RWPE2 (cell line): ENCODE data around the gene CREB3L2.
A peak's percentile ranks its signal among the peaks of the same experiment; 100 is the strongest.
"Not testable (repeated sequence)": the region's sequence is repeated elsewhere in the genome, so short reads cannot be mapped to it uniquely, and the experiment has no call there.

ENCODE experiments used
- ATAC-seq: fragments of 200-7000 bp; cut with Tn5 transposase; 3 replicates; pipeline ENCODE4 v1.9.1; 2021; ENCODE audit warnings: low read depth
- DNase-seq: peaks from one replicate; pipeline ENCODE4 v3.0.0-alpha.2; 2020; ENCODE audit warnings: low spot score
- H3K27ac ChIP-seq: fragments of 450-650 bp; 2 replicates; pipeline ENCODE4 v1.5.1; 2017; ENCODE audit warnings: mild to moderate bottlenecking; ENCODE audit not compliant: poor library complexity, severe bottlenecking
- H3K27me3 ChIP-seq: fragments of 250-450 bp; sonication (Bioruptor Pico); 2 replicates; pipeline ENCODE4 v1.5.1; 2021; ENCODE audit warnings: mild to moderate bottlenecking, moderate library complexity; ENCODE audit not compliant: insufficient read depth, poor library complexity, severe bottlenecking
- H3K36me3 ChIP-seq: fragments of 250-450 bp; sonication (Bioruptor Pico); 2 replicates; pipeline ENCODE4 v1.5.1; 2020; ENCODE audit warnings: low read depth, mild to moderate bottlenecking, moderate library complexity
- H3K4me1 ChIP-seq: fragments of 250-450 bp; sonication (Bioruptor Pico); 2 replicates; pipeline ENCODE4 v1.5.1; 2021; ENCODE audit warnings: mild to moderate bottlenecking, moderate library complexity; ENCODE audit not compliant: insufficient read depth, poor library complexity, severe bottlenecking
- H3K4me3 ChIP-seq: fragments of 250-450 bp; sonication (Bioruptor Pico); 2 replicates; pipeline ENCODE4 v1.5.1; 2021; ENCODE audit warnings: mild to moderate bottlenecking, moderate library complexity; ENCODE audit not compliant: severe bottlenecking
- H3K9me3 ChIP-seq: fragments of 250-450 bp; sonication (Bioruptor Pico); 2 replicates; pipeline ENCODE4 v1.5.1; 2021; ENCODE audit warnings: mild to moderate bottlenecking, moderate library complexity; ENCODE audit not compliant: severe bottlenecking
- TF ChIP-seq, protein P1 (sequence below): fragments of 450-650 bp; IDR thresholded peaks from one replicate; pipeline ENCODE4 v1.5.1; 2017; ENCODE audit warnings: mild to moderate bottlenecking, moderate library complexity; ENCODE audit not compliant: poor library complexity, severe bottlenecking

Gene CREB3L2

DNA sequence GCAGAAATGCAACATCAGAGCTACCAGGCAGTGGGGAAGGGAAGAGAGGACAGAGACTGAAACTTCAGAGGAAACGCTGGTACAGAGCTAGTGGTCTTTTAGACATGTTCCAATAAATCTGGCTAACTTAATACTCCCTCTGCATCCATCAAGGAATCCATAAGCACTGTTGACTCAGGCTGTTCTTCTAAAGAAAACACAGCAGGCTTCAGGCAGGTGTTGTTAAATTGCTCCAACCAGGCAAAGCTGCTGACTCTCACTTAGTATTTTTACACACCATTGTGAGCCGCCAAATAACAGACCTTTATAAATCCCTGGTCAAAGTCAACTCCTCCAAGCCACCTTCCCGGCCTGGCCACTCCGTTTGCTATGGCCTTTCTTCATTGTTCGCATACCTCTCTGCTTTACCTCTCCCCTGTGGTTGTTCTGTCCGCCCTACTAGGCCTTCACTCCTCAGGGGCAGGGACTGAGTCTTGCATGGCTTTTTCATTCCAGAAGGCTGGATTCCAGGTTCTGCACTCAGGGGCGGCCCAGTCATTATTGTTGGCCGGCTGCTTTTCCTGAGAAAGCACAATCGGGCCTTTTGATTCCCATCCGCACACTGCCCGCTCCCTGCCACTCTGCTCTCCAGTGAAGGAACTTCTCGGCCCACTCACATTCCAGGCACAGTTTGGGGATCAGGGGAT is 18.4 kb downstream of the CREB3L2 start:
- H3K27ac ChIP-seq: no peak overlapping the region
- TF ChIP-seq, protein P1, sequence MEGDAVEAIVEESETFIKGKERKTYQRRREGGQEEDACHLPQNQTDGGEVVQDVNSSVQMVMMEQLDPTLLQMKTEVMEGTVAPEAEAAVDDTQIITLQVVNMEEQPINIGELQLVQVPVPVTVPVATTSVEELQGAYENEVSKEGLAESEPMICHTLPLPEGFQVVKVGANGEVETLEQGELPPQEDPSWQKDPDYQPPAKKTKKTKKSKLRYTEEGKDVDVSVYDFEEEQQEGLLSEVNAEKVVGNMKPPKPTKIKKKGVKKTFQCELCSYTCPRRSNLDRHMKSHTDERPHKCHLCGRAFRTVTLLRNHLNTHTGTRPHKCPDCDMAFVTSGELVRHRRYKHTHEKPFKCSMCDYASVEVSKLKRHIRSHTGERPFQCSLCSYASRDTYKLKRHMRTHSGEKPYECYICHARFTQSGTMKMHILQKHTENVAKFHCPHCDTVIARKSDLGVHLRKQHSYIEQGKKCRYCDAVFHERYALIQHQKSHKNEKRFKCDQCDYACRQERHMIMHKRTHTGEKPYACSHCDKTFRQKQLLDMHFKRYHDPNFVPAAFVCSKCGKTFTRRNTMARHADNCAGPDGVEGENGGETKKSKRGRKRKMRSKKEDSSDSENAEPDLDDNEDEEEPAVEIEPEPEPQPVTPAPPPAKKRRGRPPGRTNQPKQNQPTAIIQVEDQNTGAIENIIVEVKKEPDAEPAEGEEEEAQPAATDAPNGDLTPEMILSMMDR: no peak
- ATAC-seq: no peak
- DNase-seq: no peak
- no peaks in the 10 kb centered on the region for H3K27me3 ChIP-seq
- peaks cover 23% of the 10 kb centered on the region for H3K4me1 ChIP-seq
- no peaks in the 10 kb centered on the region for H3K36me3 ChIP-seq
- no peaks in the 10 kb centered on the region for H3K9me3 ChIP-seq
- no peak overlapping the region for H3K4me3 ChIP-seq

DNA sequence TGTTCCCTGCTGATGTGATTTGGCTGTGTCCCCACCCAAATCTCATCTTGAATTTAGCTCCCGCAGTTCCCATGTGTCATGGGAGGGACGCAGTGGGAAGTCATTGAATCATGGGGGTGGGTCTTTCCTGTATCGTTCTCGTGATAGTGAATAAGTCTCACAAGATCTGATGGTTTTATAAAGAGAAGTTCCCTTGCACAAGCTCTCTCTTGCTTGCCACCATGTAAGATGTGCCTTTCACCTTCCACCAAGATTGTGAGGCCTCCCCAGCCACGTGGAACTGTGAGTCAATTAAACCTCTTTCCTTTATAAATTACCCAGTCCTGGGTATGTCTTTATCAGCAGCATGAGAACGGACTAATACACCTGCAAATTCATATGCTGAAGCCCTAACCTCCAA is 19.5 kb downstream of the CREB3L2 start:
- H3K4me1 ChIP-seq: peaks cover 31% of the 10 kb centered on the region
- not testable (repeated sequence) for H3K4me3 ChIP-seq, ATAC-seq, H3K27me3 ChIP-seq, DNase-seq, H3K27ac ChIP-seq, H3K9me3 ChIP-seq, H3K36me3 ChIP-seq

GRCh38 chr7:137981668-137982067 is 20.2 kb downstream of the CREB3L2 start:
- Histone ChIP-seq H3K27ac (peak overlapping the region; percentile 71), H3K4me3 (no peak overlapping the region), H3K27me3 (no peaks in the 10 kb centered on the region), H3K4me1 (peaks cover 34% of the 10 kb centered on the region), H3K9me3 (no peaks in the 10 kb centered on the region), H3K36me3 (no peaks in the 10 kb centered on the region)
- DNase-seq (no peak), ATAC-seq (no peak)
- TF ChIP-seq, protein P1: no peak

DNA sequence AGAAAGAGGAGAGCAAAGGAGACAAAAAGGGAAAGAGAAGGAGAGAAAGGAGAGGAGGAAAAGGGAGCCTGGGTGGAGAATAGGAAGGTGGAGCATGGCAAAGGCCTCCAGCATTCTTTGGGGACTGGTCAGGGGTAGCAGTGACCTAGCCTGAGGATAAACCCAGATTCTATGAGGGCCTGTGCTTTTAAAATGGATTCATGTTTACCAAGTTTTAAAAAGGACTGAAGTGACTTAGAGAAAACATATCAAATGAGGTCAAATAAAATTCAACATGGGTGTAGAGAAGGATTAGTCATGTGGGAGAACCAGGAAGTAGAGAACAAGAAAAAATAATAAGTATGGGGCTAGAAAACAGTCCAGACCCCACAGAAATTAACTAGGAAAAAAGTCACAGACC is 20.7 kb downstream of the CREB3L2 start:
- H3K4me1 ChIP-seq: peaks cover 34% of the 10 kb centered on the region
- H3K27me3 ChIP-seq: no peaks in the 10 kb centered on the region
- H3K9me3 ChIP-seq: no peaks in the 10 kb centered on the region
- ATAC-seq: no peak
- peak overlapping the region; percentile 71 for H3K27ac ChIP-seq
- H3K36me3 ChIP-seq: no peaks in the 10 kb centered on the region
- TF ChIP-seq, protein P1: no peak
- no peak for DNase-seq
- H3K4me3 ChIP-seq: no peak overlapping the region

DNA sequence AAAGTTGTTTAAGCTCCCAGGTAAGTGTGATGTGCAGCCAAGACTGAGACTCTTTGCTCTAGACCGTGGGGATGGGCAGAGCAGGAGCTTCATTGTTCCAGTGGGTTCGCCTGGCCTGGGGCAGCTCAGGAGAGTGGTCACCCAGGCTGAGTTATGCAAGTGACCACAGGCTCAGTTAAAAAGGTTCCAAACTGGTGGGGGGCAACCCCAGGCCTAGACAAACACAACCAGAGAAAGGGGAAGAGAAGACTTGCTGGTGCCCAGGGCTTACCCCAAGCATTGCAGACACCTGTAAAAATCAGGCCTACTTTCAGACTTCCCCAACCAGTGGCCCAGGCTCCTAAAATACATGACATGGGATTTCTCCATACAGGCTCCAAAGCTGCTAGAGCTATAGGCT is 21.6 kb downstream of the CREB3L2 start:
- ATAC-seq (no peak), DNase-seq (no peak)
- Histone ChIP-seq H3K36me3 (no peaks in the 10 kb centered on the region), H3K9me3 (no peaks in the 10 kb centered on the region), H3K4me3 (no peak overlapping the region), H3K27ac (peak overlapping the region; percentile 71), H3K4me1 (peaks cover 34% of the 10 kb centered on the region), H3K27me3 (no peaks in the 10 kb centered on the region)
- TF ChIP-seq, protein P1: no peak
